OCI-LY1 (cell line): ENCODE results near the gene FURIN.
"Not testable (repeated sequence)": the region's sequence is repeated elsewhere in the genome, so short reads cannot be mapped to it uniquely, and the experiment has no call there.

ENCODE experiments used
- H2AFZ ChIP-seq: fragments of 200-600 bp; sonication (generic), shearing (Covaris generic); 2 replicates; pipeline ENCODE4 v1.6.0; 2014; ENCODE audit warnings: antibody characterized with exemption, mild to moderate bottlenecking, low read length
- H3F3A ChIP-seq: fragments of 200-600 bp; sonication (generic), shearing (Covaris generic); 2 replicates; pipeline ENCODE4 v1.6.0; 2014; ENCODE audit warnings: mild to moderate bottlenecking, antibody characterized with exemption, low read length, moderate library complexity; ENCODE audit not compliant: insufficient read depth
- H3K27ac ChIP-seq: fragments of 200-600 bp; sonication (generic); 2 replicates; pipeline ENCODE4 v1.5.1; 2014; ENCODE audit warnings: low read length, mixed run types, mild to moderate bottlenecking, low read depth; ENCODE audit not compliant: poor library complexity, severe bottlenecking
- H3K27me3 ChIP-seq: fragments of 200-600 bp; sonication (generic); 2 replicates; pipeline ENCODE4 v1.6.0; 2014; ENCODE audit warnings: antibody characterized with exemption, mild to moderate bottlenecking, low read length, moderate library complexity; ENCODE audit not compliant: insufficient read depth
- H3K36me3 ChIP-seq: fragments of 200-600 bp; sonication (generic); 2 replicates; pipeline ENCODE4 v1.6.1; 2014; ENCODE audit warnings: mild to moderate bottlenecking, antibody characterized with exemption, low read length, moderate library complexity, mixed read lengths; ENCODE audit not compliant: insufficient read depth
- H3K4me1 ChIP-seq: fragments of 200-600 bp; sonication (generic); 2 replicates; pipeline ENCODE4 v1.5.1; 2014; ENCODE audit warnings: mild to moderate bottlenecking, low read length, moderate library complexity; ENCODE audit not compliant: insufficient read depth, severe bottlenecking
- H3K4me2 ChIP-seq: fragments of 200-600 bp; sonication (generic), shearing (Covaris generic); 2 replicates; pipeline ENCODE4 v1.6.1; 2014; ENCODE audit warnings: low read length
- H3K4me3 ChIP-seq: fragments of 200-600 bp; sonication (generic); 2 replicates; pipeline ENCODE4 v1.5.1; 2014; ENCODE audit warnings: low read length, low read depth, mild to moderate bottlenecking, mixed read lengths; ENCODE audit not compliant: poor library complexity, severe bottlenecking
- H3K79me2 ChIP-seq: fragments of 200-600 bp; shearing (Covaris generic); 2 replicates; pipeline ENCODE4 v1.6.1; 2016; ENCODE audit warnings: mixed run types, low read length, mixed read lengths; ENCODE audit not compliant: insufficient read depth
- H3K9ac ChIP-seq: fragments of 200-600 bp; sonication (generic), shearing (Covaris generic); 2 replicates; pipeline ENCODE4 v1.6.1; 2014; ENCODE audit warnings: mild to moderate bottlenecking, low read length, mixed read lengths
- H3K9me2 ChIP-seq: fragments of 200-600 bp; sonication (generic), shearing (Covaris generic); 2 replicates; pipeline ENCODE4 v1.6.1; 2014; ENCODE audit warnings: low read depth, mild to moderate bottlenecking, low read length, mixed read lengths
- H3K9me3 ChIP-seq: fragments of 200-600 bp; shearing (Covaris generic); 2 replicates; pipeline ENCODE4 v1.6.1; 2014; ENCODE audit warnings: low read length, mixed read lengths
- H4K20me1 ChIP-seq: fragments of 200-600 bp; sonication (generic), shearing (Covaris generic); 2 replicates; pipeline ENCODE4 v1.6.0; 2016; ENCODE audit warnings: mild to moderate bottlenecking, low read length; ENCODE audit not compliant: insufficient read depth
- EZH2 ChIP-seq: fragments of 200-600 bp; sonication (generic), shearing (Covaris generic); IDR thresholded peaks from 2 replicates; pipeline ENCODE4 v1.8.0; 2017; ENCODE audit warnings: borderline replicate concordance, mixed run types, mild to moderate bottlenecking, antibody characterized with exemption, low read length, moderate library complexity, mixed read lengths
- TF ChIP-seq, protein P1 (sequence below): fragments of 200-600 bp; sonication (generic), shearing (Covaris generic); IDR thresholded peaks from 2 replicates; pipeline ENCODE4 v1.5.1; 2017; ENCODE audit warnings: mild to moderate bottlenecking, antibody characterized with exemption, low read length, moderate library complexity, mixed read lengths

The FURIN gene

GRCh38 chr15:90918835-90919234 is 50.4 kb downstream of the FURIN start:
- no peaks in the 10 kb centered on the region for H4K20me1 ChIP-seq
- H3K79me2 ChIP-seq: no peaks in the 10 kb centered on the region
- no peak overlapping the region for H3K4me3 ChIP-seq
- H3K36me3 ChIP-seq: peaks cover 42% of the 10 kb centered on the region; the same call in 1 of the 2 replicates
- H3K4me1 ChIP-seq: peaks cover 19% of the 10 kb centered on the region
- H3K27me3 ChIP-seq: no peaks in the 10 kb centered on the region
- H3K27ac ChIP-seq: no peak overlapping the region
- no peak overlapping the region for H3K9ac ChIP-seq
- no peak overlapping the region for H3K4me2 ChIP-seq
- no peaks in the 10 kb centered on the region for H3K9me2 ChIP-seq
- H2AFZ ChIP-seq: no peak overlapping the region
- no peaks in the 10 kb centered on the region for H3F3A ChIP-seq
- TF ChIP-seq, protein P1, sequence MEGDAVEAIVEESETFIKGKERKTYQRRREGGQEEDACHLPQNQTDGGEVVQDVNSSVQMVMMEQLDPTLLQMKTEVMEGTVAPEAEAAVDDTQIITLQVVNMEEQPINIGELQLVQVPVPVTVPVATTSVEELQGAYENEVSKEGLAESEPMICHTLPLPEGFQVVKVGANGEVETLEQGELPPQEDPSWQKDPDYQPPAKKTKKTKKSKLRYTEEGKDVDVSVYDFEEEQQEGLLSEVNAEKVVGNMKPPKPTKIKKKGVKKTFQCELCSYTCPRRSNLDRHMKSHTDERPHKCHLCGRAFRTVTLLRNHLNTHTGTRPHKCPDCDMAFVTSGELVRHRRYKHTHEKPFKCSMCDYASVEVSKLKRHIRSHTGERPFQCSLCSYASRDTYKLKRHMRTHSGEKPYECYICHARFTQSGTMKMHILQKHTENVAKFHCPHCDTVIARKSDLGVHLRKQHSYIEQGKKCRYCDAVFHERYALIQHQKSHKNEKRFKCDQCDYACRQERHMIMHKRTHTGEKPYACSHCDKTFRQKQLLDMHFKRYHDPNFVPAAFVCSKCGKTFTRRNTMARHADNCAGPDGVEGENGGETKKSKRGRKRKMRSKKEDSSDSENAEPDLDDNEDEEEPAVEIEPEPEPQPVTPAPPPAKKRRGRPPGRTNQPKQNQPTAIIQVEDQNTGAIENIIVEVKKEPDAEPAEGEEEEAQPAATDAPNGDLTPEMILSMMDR: no peak
- no peak for TF ChIP-seq EZH2
- no peaks in the 10 kb centered on the region for H3K9me3 ChIP-seq

DNA sequence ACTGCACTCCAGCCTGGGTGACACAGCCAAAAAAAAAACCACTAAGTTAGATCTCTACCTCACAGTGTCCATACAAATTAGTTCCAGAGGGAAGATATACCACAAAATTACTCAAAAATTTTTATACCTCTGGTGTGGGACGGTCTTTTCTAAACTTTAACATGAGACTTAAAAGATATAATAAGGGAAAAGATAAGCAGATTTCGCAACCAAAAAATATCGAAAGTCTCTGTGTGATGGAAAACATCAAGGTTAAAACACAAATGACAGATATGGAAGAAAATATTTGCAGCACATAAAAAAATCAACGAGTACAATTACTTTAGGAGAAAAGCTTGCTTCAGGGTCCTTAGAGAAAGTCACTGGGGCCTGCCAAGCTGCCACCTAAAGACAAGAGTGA is 53.5 kb downstream of the FURIN start:
- H3K36me3 ChIP-seq: peaks cover 33% of the 10 kb centered on the region; the same call in 1 of the 2 replicates
- H3K27ac ChIP-seq: no peak overlapping the region

GRCh38 chr15:90922712-90923322 is 54.4 kb downstream of the FURIN start:
- H3F3A ChIP-seq, H2AFZ ChIP-seq, H3K79me2 ChIP-seq, H3K4me3 ChIP-seq, H3K27ac ChIP-seq, H3K27me3 ChIP-seq, H3K9me2 ChIP-seq, H3K4me1 ChIP-seq, H3K9ac ChIP-seq, H4K20me1 ChIP-seq, H3K9me3 ChIP-seq, H3K4me2 ChIP-seq: not testable (repeated sequence)
- H3K36me3 ChIP-seq: peaks cover 33% of the 10 kb centered on the region; the same call in 1 of the 2 replicates

More for the DNA sequence above, 53.5 kb downstream of the FURIN start:
- Histone ChIP-seq H3K9ac (no peak overlapping the region), H3K4me2 (no peak overlapping the region), H3K79me2 (no peaks in the 10 kb centered on the region), H3F3A (no peaks in the 10 kb centered on the region), H4K20me1 (no peaks in the 10 kb centered on the region), H3K4me3 (no peak overlapping the region), H2AFZ (no peak overlapping the region), H3K4me1 (no peaks in the 10 kb centered on the region), H3K27me3 (no peaks in the 10 kb centered on the region), H3K9me2 (no peaks in the 10 kb centered on the region), H3K9me3 (no peaks in the 10 kb centered on the region)
- TF ChIP-seq, protein P1: no peak
- TF ChIP-seq EZH2: no peak

GRCh38 chr15:90924375-90924774 is 56.0 kb downstream of the FURIN start:
- no peak overlapping the region for H3K9ac ChIP-seq

DNA sequence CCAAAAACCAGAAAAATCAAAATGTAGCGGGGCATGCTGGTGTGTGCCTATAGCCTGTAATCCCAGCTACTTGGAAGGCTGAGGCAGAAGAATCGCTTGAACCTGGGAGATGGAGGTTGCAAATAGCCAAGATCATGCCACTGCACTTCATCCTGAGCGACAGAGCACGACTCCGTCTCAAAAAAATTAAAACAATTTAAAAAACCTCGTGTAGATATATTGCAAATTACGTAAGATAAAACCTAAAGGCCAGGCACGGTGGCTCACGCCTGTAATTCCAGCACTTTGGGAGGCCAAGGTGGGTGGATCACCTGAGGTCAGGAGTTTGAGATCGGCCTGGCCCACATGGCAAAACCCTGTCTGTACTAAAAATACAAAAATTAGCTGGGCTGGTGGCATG is 58.4 kb downstream of the FURIN start:
- not testable (repeated sequence) for H3K4me2 ChIP-seq, H3K79me2 ChIP-seq, H4K20me1 ChIP-seq, H3K27ac ChIP-seq, H3K36me3 ChIP-seq, H3K9me3 ChIP-seq, H3K9me2 ChIP-seq, H2AFZ ChIP-seq, H3K4me3 ChIP-seq, H3K27me3 ChIP-seq, H3F3A ChIP-seq, H3K9ac ChIP-seq
- peaks cover 26% of the 10 kb centered on the region for H3K4me1 ChIP-seq

More at GRCh38 chr15:90924375-90924774, 56.0 kb downstream of the FURIN start:
- no peaks in the 10 kb centered on the region for H3K79me2 ChIP-seq
- TF ChIP-seq EZH2: no peak
- TF ChIP-seq, protein P1: no peak
- H3K27me3 ChIP-seq: no peaks in the 10 kb centered on the region
- no peaks in the 10 kb centered on the region for H3K9me2 ChIP-seq
- H3K4me1 ChIP-seq: peaks cover 12% of the 10 kb centered on the region
- H3K36me3 ChIP-seq: peaks cover 23% of the 10 kb centered on the region; the same call in 1 of the 2 replicates
- H3F3A ChIP-seq: no peaks in the 10 kb centered on the region
- no peak overlapping the region for H3K4me3 ChIP-seq
- no peaks in the 10 kb centered on the region for H4K20me1 ChIP-seq
- H3K27ac ChIP-seq: no peak overlapping the region
- H2AFZ ChIP-seq: no peak overlapping the region
- H3K9me3 ChIP-seq: no peaks in the 10 kb centered on the region
- H3K4me2 ChIP-seq: no peak overlapping the region
